DND-41 (cell line): ENCODE data around the gene OAS1.

Experiments used
- ATAC-seq: fragments of 200-7000 bp; cut with Tn5 transposase; 3 replicates; pipeline ENCODE4 v1.9.1; 2021; ENCODE audit warnings: low read depth; ENCODE audit not compliant: insufficient read depth
- DNase-seq: peaks from one replicate; pipeline ENCODE4 v3.0.0-alpha.2; 2020
- H2AFZ ChIP-seq: 2 replicates; pipeline ENCODE4 v1.6.0; 2012; ENCODE audit warnings: low read depth, low read length
- H3K27ac ChIP-seq: 2 replicates; pipeline ENCODE4 v1.5.1; 2012; ENCODE audit warnings: low read length, inconsistent platforms
- H3K27me3 ChIP-seq: fragments of 200-600 bp; sonication (generic); 2 replicates; pipeline ENCODE4 v1.6.0; 2012; ENCODE audit warnings: low read length, mild to moderate bottlenecking, inconsistent platforms; ENCODE audit not compliant: insufficient read depth, poor library complexity
- H3K36me3 ChIP-seq: 2 replicates; pipeline ENCODE4 v1.5.1; 2012; ENCODE audit warnings: low read length, inconsistent platforms; ENCODE audit not compliant: insufficient read depth
- H3K4me1 ChIP-seq: 2 replicates; pipeline ENCODE4 v1.5.1; 2012; ENCODE audit warnings: mild to moderate bottlenecking, low read length; ENCODE audit not compliant: insufficient read depth
- H3K4me2 ChIP-seq: 2 replicates; pipeline ENCODE4 v1.6.0; 2012; ENCODE audit warnings: mild to moderate bottlenecking, moderate library complexity, low read length, inconsistent platforms; ENCODE audit not compliant: insufficient read depth
- H3K4me3 ChIP-seq, 2 experiments: fragments of 200-600 bp in 1 of 2; shearing (Covaris generic) in 1 of 2; 2 replicates each; pipeline ENCODE4 v1.5.1; 2012 to 2016; ENCODE audit warnings: inconsistent platforms in 2 of 2, low read length in 2 of 2, mild to moderate bottlenecking in 2 of 2, low read depth in 1 of 2, moderate library complexity in 1 of 2
- H3K79me2 ChIP-seq: 2 replicates; pipeline ENCODE4 v1.6.0; 2012; ENCODE audit warnings: low read length, inconsistent platforms; ENCODE audit not compliant: insufficient read depth
- H3K9ac ChIP-seq: 2 replicates; pipeline ENCODE4 v1.6.0; 2012; ENCODE audit warnings: low read depth, mild to moderate bottlenecking, inconsistent platforms, low read length, moderate library complexity
- H3K9me3 ChIP-seq: 2 replicates; pipeline ENCODE4 v1.5.1; 2012; ENCODE audit warnings: low read length, moderate library complexity, mild to moderate bottlenecking, inconsistent platforms; ENCODE audit not compliant: insufficient read depth, severe bottlenecking
- H4K20me1 ChIP-seq: 2 replicates; pipeline ENCODE4 v1.6.0; 2012; ENCODE audit warnings: low read length; ENCODE audit not compliant: insufficient read depth
- CTCF ChIP-seq: IDR thresholded peaks from 2 replicates; pipeline ENCODE4 v1.5.1; 2012; ENCODE audit warnings: borderline replicate concordance, low read length, moderate library complexity, mild to moderate bottlenecking; ENCODE audit not compliant: poor library complexity, severe bottlenecking; ENCODE audit errors: extremely low read depth
- EZH2 ChIP-seq: IDR thresholded peaks from 3 replicates; pipeline ENCODE4 v1.6.1; 2012; ENCODE audit warnings: borderline replicate concordance, low read depth, mild to moderate bottlenecking, moderate library complexity, low read length, inconsistent platforms; ENCODE audit not compliant: severe bottlenecking

Gene OAS1

GRCh38 chr12:112875608-112876007, 31.2 kb upstream of the OAS1 start:
- no peak overlapping the region for H3K4me3 ChIP-seq
- H3K36me3 ChIP-seq, result no peaks in the 10 kb centered on the region
- H3K4me2 ChIP-seq, result no peak overlapping the region
- H3K79me2 ChIP-seq, result no peaks in the 10 kb centered on the region
- TF ChIP-seq EZH2, result no peak
- no peak for TF ChIP-seq CTCF
- DNase-seq, result no peak
- H3K9ac ChIP-seq, result no peak overlapping the region
- no peaks in the 10 kb centered on the region for H4K20me1 ChIP-seq
- no peaks in the 10 kb centered on the region for H3K9me3 ChIP-seq
- no peak for ATAC-seq
- H3K27ac ChIP-seq, result no peak overlapping the region
- H3K4me1 ChIP-seq, result no peaks in the 10 kb centered on the region
- no peak overlapping the region for H2AFZ ChIP-seq
- peaks cover 56% of the 10 kb centered on the region for H3K27me3 ChIP-seq

GRCh38 chr12:112876506-112876905, 30.3 kb upstream of the OAS1 start:
- no peak overlapping the region for H3K4me3 ChIP-seq
- no peak overlapping the region for H3K4me2 ChIP-seq
- DNase-seq (no peak), ATAC-seq (no peak)
- no peak overlapping the region for H3K9ac ChIP-seq
- peaks cover 52% of the 10 kb centered on the region for H3K27me3 ChIP-seq
- no peak for TF ChIP-seq EZH2
- TF ChIP-seq CTCF, result no peak
- H2AFZ ChIP-seq, result no peak overlapping the region
- H3K4me1 ChIP-seq, result no peaks in the 10 kb centered on the region
- no peaks in the 10 kb centered on the region for H3K9me3 ChIP-seq
- H4K20me1 ChIP-seq, result no peaks in the 10 kb centered on the region
- H3K27ac ChIP-seq, result no peak overlapping the region
- no peaks in the 10 kb centered on the region for H3K79me2 ChIP-seq
- H3K36me3 ChIP-seq, result no peaks in the 10 kb centered on the region

- H3K4me3 ChIP-seq, result no peak overlapping the region
- H3K4me2 ChIP-seq, result no peak overlapping the region
- TF ChIP-seq CTCF (no peak), EZH2 (no peak)
- H3K79me2 ChIP-seq, result no peaks in the 10 kb centered on the region
- H4K20me1 ChIP-seq, result no peaks in the 10 kb centered on the region
- H3K27ac ChIP-seq, result no peak overlapping the region
- H3K4me1 ChIP-seq, result no peaks in the 10 kb centered on the region
- no peaks in the 10 kb centered on the region for H3K9me3 ChIP-seq
- DNase-seq (no peak), ATAC-seq (no peak)
- H3K9ac ChIP-seq, result no peak overlapping the region
- H2AFZ ChIP-seq, result no peak overlapping the region
- peaks cover 49% of the 10 kb centered on the region for H3K27me3 ChIP-seq
- no peaks in the 10 kb centered on the region for H3K36me3 ChIP-seq
These were observed 29.8 kb upstream of the OAS1 start for GRCh38 chr12:112877006-112877405.

DNA sequence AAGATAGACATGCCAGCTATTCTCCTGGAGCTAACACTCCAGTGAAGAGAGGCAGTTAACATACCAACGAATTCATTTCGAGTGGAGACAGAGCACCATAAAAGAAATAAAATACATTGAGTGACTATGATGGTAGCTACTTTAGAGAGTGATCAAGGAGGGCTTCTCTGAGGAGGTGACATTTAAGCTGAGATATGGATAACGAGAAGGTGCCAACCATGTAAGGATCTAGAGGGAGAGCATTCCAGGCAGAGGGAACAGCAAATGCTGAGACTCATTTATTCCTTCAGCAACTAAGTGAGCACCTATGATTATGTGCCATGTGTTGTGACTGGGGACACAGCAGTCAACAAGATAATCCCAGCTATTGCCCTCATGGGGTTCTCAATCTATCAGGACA, 28.3 kb upstream of the OAS1 start:
- no peak overlapping the region for H3K4me3 ChIP-seq
- H3K4me1 ChIP-seq, result no peaks in the 10 kb centered on the region
- H4K20me1 ChIP-seq, result no peaks in the 10 kb centered on the region
- no peaks in the 10 kb centered on the region for H3K79me2 ChIP-seq
- no peak for TF ChIP-seq EZH2
- no peak overlapping the region for H3K9ac ChIP-seq
- H3K36me3 ChIP-seq, result no peaks in the 10 kb centered on the region
- no peak for ATAC-seq
- DNase-seq, result no peak
- H2AFZ ChIP-seq, result no peak overlapping the region
- H3K27ac ChIP-seq, result no peak overlapping the region
- peaks cover 41% of the 10 kb centered on the region for H3K27me3 ChIP-seq
- H3K9me3 ChIP-seq, result no peaks in the 10 kb centered on the region
- no peak overlapping the region for H3K4me2 ChIP-seq
